ENCODE measurements around the gene SHFL.

- TF ChIP-seq JUND (IDR thresholded peaks at IDR 0.05) (no peak), MXI1 (IDR thresholded peaks at IDR 0.05; ENCODE audit: low read depth, low read length) (no peak), SIN3A (IDR thresholded peaks at IDR 0.05; ENCODE audit: borderline replicate concordance, low read depth, low read length) (no peak), GABPA (IDR thresholded peaks at IDR 0.05; ENCODE audit: low read depth) (no peak), EP300 (IDR thresholded peaks at IDR 0.05; ENCODE audit: borderline replicate concordance in 1 of 2, low read depth in 1 of 2, low read length in 1 of 2) (no peak), CTCF (IDR thresholded peaks at IDR 0.05) (no peak), YY1 (IDR thresholded peaks at IDR 0.05; ENCODE audit: low read depth) (no peak), TCF12 (IDR thresholded peaks at IDR 0.05) (no peak), RFX5 (IDR thresholded peaks at IDR 0.05; ENCODE audit: low read length) (no peak), FOXM1 (IDR thresholded peaks at IDR 0.05; ENCODE audit: low read depth) (no peak), CHD2 (IDR thresholded peaks at IDR 0.05; ENCODE audit: low read length, partially characterized antibody) (no peak), USF2 (IDR thresholded peaks at IDR 0.05; ENCODE audit: borderline replicate concordance, low read depth, low read length) (no peak), FOXJ3 (CRISPR knock-in tag; IDR thresholded peaks at IDR 0.05) (no peak), MAX (IDR thresholded peaks at IDR 0.05; ENCODE audit: low read depth) (no peak)
Observed at GRCh38 chr19:10087296-10088061, 1.4 kb downstream of the SHFL start.
